ENCODE measurements around the gene EXPH5.

- TF ChIP-seq CREB5 (CRISPR knock-in tag; IDR thresholded peaks at IDR 0.05; ENCODE audit: low read depth), result no peak
- no peak for TF ChIP-seq GLIS3 (CRISPR knock-in tag; IDR thresholded peaks at IDR 0.05)
- TF ChIP-seq SNAI2 (CRISPR knock-in tag; IDR thresholded peaks at IDR 0.05), result no peak
- no peak for TF ChIP-seq ZNF70 (CRISPR knock-in tag; IDR thresholded peaks at IDR 0.05)
- TF ChIP-seq PATZ1 (CRISPR knock-in tag; IDR thresholded peaks at IDR 0.05; ENCODE audit: borderline replicate concordance), result no peak
- TF ChIP-seq OSR1 (CRISPR knock-in tag; IDR thresholded peaks at IDR 0.05), result no peak
- no peak for TF ChIP-seq ZFP3 (CRISPR knock-in tag; IDR thresholded peaks at IDR 0.05)
These were observed 55.5 kb downstream of the EXPH5 start for GRCh38 chr11:108538022-108538424.
